ENCODE data around the gene P2RX4.
"Not testable (repeated sequence)": the region's sequence is repeated elsewhere in the genome, so short reads cannot be mapped to it uniquely, and the experiment has no call there.

- not testable (repeated sequence) for TF ChIP-seq POLR2A, POLR2AphosphoS5 (IDR thresholded peaks at IDR 0.05; ENCODE audit: low read depth, low read length)
Observed at GRCh38 chr12:121201140-121201539, 8.8 kb upstream of the P2RX4 start.
